ENCODE results near the gene TSPAN18.

TSPAN18 gene

DNA sequence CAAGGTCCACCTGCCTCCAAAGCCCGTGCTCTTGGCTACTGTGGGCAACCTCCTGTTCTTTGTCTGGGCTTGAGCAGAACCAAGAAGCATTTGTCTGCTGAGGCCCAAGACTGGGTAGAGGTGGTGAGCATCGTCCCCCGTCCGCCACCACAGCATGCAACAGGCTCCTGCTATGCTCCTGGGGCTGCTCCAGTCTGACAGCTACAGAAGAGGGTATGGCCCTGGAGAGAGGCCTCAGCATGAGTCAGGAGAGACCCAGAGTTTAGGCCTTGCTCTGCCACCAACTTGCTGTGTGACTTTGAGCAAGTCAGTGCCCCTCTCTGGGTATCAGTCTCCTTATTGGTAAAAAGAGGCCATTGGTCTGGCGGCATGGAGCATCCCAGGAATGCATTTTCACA is 132.8 kb downstream of the TSPAN18 start:
- TF ChIP-seq, protein P1, sequence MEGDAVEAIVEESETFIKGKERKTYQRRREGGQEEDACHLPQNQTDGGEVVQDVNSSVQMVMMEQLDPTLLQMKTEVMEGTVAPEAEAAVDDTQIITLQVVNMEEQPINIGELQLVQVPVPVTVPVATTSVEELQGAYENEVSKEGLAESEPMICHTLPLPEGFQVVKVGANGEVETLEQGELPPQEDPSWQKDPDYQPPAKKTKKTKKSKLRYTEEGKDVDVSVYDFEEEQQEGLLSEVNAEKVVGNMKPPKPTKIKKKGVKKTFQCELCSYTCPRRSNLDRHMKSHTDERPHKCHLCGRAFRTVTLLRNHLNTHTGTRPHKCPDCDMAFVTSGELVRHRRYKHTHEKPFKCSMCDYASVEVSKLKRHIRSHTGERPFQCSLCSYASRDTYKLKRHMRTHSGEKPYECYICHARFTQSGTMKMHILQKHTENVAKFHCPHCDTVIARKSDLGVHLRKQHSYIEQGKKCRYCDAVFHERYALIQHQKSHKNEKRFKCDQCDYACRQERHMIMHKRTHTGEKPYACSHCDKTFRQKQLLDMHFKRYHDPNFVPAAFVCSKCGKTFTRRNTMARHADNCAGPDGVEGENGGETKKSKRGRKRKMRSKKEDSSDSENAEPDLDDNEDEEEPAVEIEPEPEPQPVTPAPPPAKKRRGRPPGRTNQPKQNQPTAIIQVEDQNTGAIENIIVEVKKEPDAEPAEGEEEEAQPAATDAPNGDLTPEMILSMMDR (IDR thresholded peaks at IDR 0.05; ENCODE audit: low read depth, low read length, missing control alignments) = no peak
- H3K4me3 ChIP-seq (ENCODE audit: low read depth, low read length) = no peak overlapping the region
- DNase-seq (ENCODE audit: low read depth) = no peak

DNA sequence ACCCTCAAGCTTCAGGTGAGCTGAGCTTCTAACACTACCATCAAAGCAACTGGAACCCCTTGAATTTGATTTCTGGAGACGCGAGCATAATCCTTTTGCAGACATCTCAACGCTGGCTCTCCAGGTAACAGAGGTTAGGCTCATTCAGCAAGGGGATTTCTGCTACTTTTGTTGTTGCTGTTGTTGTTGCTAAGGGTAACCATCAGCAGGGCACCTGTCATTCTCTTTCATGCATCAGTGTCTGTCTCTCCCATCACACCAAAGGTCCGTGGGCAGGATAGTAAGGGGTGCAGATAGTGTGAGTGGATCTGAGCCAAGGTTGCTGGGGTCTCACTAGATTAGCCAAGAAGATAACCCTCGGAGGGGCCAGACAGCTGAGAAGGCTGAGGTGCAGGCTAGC is 133.6 kb downstream of the TSPAN18 start:
- no peak overlapping the region for H3K4me3 ChIP-seq (ENCODE audit: low read depth, low read length)
- no peak for DNase-seq (ENCODE audit: low read depth)
- TF ChIP-seq, protein P1 (IDR thresholded peaks at IDR 0.05; ENCODE audit: low read depth, low read length, missing control alignments) = no peak

DNA sequence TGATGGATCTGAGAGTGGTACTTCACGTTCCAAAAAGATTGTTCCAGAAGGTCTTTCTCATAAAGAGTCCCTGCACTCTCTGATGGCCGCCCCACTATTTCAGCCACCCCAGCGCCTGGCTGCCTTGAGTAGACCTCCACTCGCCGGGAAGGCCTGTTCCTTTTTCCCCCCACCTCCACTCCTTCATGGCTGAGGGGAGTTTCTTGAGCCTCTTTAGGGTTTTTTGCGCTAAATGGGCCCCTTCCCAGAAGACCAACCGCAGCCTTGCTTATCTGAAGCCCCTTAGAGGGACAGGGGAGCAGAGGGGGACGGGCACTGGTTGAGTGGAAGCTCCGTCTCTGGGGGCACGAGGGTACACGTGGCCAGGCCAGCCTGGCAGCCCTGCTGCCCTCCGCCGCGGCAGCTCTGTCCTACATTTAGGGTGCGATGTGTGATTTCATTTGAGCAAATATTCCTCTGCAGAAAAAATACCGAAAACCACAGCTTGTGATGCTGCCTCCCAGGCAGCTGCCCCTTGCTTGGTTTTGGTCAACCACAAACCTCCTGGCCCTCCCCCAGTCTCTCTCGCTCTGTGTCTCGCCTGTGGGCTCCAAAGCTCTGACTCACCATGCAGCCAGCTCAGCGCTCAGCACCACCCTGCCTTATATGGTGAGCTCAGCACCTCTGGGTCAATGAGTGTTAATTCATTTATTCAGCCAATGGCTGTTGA is 135.2 kb downstream of the TSPAN18 start:
- TF ChIP-seq, protein P1 (IDR thresholded peaks at IDR 0.05; ENCODE audit: low read depth, low read length, missing control alignments) = no peak
- DNase-seq (ENCODE audit: low read depth) = peak; percentile 85
- no peak overlapping the region; the same call in 1 of the 2 replicates for H3K4me3 ChIP-seq (ENCODE audit: low read depth, low read length)

DNA sequence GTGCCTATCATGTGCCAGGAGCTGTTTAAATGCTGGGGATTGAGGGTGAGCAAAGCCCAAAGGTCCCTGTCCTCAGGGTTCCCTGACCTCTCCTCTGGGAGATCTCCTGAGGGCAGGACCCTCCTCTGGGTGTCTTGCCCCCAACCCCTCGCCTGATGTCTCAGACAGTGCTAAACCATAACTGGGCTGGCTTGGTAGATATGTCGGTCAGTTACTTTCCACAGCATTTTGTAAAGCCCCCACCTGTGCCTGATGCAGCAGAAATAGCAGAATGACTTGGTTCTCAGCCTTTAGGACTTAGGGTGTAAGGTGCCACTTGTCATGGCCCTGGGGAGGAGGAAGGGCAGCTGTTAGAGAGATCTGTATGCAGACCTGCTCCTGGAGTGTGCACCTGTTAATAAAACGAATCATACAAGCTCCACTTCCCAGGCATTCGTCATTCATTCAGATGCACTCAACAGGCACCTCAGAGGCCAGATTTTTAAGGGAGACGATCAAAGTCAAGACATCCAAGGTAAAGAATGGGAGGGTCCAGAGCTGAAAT is 135.9 kb downstream of the TSPAN18 start:
- H3K4me3 ChIP-seq (ENCODE audit: low read depth, low read length) = no peak overlapping the region
- no peak for DNase-seq (ENCODE audit: low read depth)
- TF ChIP-seq, protein P1 (IDR thresholded peaks at IDR 0.05; ENCODE audit: low read depth, low read length, missing control alignments) = no peak

DNA sequence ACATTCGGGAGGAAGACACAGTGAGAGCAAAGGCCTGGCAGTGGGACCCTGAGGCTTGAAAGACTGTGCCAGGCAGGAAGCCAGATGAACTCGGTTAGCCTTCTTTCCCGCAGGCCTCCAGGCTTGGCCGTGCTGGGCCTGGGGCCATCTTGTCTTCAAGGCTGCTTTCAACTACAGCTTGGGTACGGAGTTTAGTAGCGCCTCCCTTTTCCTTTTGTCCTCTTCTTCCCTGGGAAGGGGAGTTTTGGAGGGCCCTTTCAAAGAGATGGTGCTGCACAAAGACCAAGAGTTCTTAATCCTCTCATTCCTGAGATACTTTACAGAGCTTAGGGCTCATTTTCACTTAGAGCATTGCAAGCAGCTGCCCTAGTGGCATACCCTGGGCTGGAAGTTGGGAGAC is 136.5 kb downstream of the TSPAN18 start:
- TF ChIP-seq, protein P1 (IDR thresholded peaks at IDR 0.05; ENCODE audit: low read depth, low read length, missing control alignments) = no peak
- DNase-seq (ENCODE audit: low read depth) = no peak
- no peak overlapping the region for H3K4me3 ChIP-seq (ENCODE audit: low read depth, low read length)

DNA sequence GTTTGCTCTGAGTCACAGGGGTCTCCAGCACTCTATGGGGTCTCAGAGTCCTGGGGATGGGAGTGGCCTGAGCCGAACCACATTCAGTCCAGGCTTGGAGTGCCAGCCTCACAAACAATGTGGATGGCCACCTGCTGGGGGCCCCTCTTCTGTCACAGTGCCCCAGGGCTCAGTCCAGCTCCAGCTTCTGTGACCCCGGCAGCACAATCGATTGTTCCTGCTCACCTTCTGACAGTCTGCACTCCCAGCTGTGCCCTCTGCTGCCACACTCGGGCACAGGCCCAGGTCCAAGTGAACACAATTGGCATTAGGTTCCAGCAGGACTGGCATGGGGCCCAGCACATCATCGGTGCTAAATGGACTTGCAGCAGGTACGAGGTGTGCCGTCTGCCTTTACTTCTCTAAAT is 139.1 kb downstream of the TSPAN18 start:
- no peak for DNase-seq (ENCODE audit: low read depth)
- no peak overlapping the region for H3K4me3 ChIP-seq (ENCODE audit: low read depth, low read length)
- TF ChIP-seq, protein P1 (IDR thresholded peaks at IDR 0.05; ENCODE audit: low read depth, low read length, missing control alignments) = no peak

DNA sequence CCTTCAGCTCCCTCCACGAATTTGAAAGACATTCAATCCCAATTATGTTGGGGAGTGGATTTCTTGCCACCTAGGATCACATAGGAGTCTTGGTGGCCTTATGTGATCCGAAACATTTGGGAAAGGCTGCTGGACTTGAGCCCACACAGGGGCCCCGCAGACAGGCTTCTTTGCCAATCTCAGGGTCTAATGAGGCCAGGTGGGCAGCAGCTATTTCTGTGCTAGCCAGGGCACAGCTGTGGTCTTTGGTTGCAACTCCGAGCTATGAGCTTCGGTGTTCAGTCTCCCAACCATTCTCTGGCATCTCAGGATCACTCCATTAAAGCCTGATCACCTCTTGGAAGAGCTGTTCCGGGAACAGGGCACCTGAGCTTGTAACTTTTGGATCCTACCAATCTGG is 139.5 kb downstream of the TSPAN18 start:
- no peak overlapping the region for H3K4me3 ChIP-seq (ENCODE audit: low read depth, low read length)
- no peak for DNase-seq (ENCODE audit: low read depth)
- TF ChIP-seq, protein P1 (IDR thresholded peaks at IDR 0.05; ENCODE audit: low read depth, low read length, missing control alignments) = no peak
